SK-N-SH treated with all-trans-retinoic acid at 6 μM for 48 hours (cell line): Measurements from ENCODE around the gene FNDC11.

Source experiments
- ATAC-seq: fragments of 200-7000 bp; cut with Tn5 transposase; 3 replicates; pipeline ENCODE4 v1.9.1; 2020; ENCODE audit warnings: mild to moderate bottlenecking, moderate library complexity
- ARNTL ChIP-seq: fragments of 450-650 bp; formaldehyde crosslinking; IDR thresholded peaks from 2 replicates; pipeline ENCODE4 v1.5.0; 2020; ENCODE audit warnings: low read depth, mild to moderate bottlenecking, moderate library complexity, borderline replicate concordance
- BACH2 ChIP-seq: fragments of 250-450 bp; sonication (Bioruptor Pico); IDR thresholded peaks from 2 replicates; pipeline ENCODE4 v1.9.0; 2021; ENCODE audit warnings: mild to moderate bottlenecking, borderline replicate concordance
- CREB5 ChIP-seq: fragments of 250-450 bp; sonication (Bioruptor Pico); IDR thresholded peaks from 2 replicates; pipeline ENCODE4 v1.5.1; 2020; ENCODE audit warnings: low read depth, mild to moderate bottlenecking, moderate library complexity
- CSDC2 ChIP-seq: fragments of 250-450 bp; sonication (Bioruptor Pico); IDR thresholded peaks from 2 replicates; pipeline ENCODE4 v1.5.0; 2020; ENCODE audit warnings: mild to moderate bottlenecking, moderate library complexity
- CSRNP3 ChIP-seq: fragments of 250-450 bp; sonication (Bioruptor Pico); IDR thresholded peaks from 2 replicates; pipeline ENCODE4 v1.5.1; 2021; ENCODE audit warnings: mild to moderate bottlenecking, moderate library complexity
- ESRRG ChIP-seq: fragments of 250-450 bp; sonication (Bioruptor Pico); IDR thresholded peaks from 2 replicates; pipeline ENCODE4 v1.6.1; 2021; ENCODE audit warnings: mild to moderate bottlenecking
- GLIS3 ChIP-seq: fragments of 250-450 bp; sonication (Bioruptor Pico); IDR thresholded peaks from 2 replicates; pipeline ENCODE4 v1.5.0; 2020; ENCODE audit warnings: mild to moderate bottlenecking, moderate library complexity
- ISL1 ChIP-seq: fragments of 250-450 bp; sonication (Bioruptor Pico); IDR thresholded peaks from 2 replicates; pipeline ENCODE4 v2.1.2; 2022; ENCODE audit warnings: mild to moderate bottlenecking, moderate library complexity
- PATZ1 ChIP-seq: fragments of 250-450 bp; sonication (Bioruptor Pico); IDR thresholded peaks from 2 replicates; pipeline ENCODE4 v1.8.0; 2020; ENCODE audit warnings: mild to moderate bottlenecking, moderate library complexity, borderline replicate concordance
- POU6F1 ChIP-seq: fragments of 250-450 bp; sonication (Bioruptor Pico); IDR thresholded peaks from 2 replicates; pipeline ENCODE4 v1.8.0; 2021; ENCODE audit warnings: low read depth, mild to moderate bottlenecking, moderate library complexity, borderline replicate concordance
- PPARA ChIP-seq: fragments of 250-450 bp; sonication (Bioruptor Pico); IDR thresholded peaks from 2 replicates; pipeline ENCODE4 v1.5.0; 2020; ENCODE audit warnings: mild to moderate bottlenecking, borderline replicate concordance
- RARB ChIP-seq: fragments of 250-450 bp; sonication (Bioruptor Pico); IDR thresholded peaks from 2 replicates; pipeline ENCODE4 v1.8.0; 2021; ENCODE audit warnings: mild to moderate bottlenecking, moderate library complexity
- TCF4 ChIP-seq: fragments of 250-450 bp; sonication (Bioruptor Pico); IDR thresholded peaks from 2 replicates; pipeline ENCODE4 v1.8.0; 2021; ENCODE audit warnings: mild to moderate bottlenecking, moderate library complexity, borderline replicate concordance
- TOX ChIP-seq: fragments of 250-450 bp; sonication (Bioruptor Pico); IDR thresholded peaks from 2 replicates; pipeline ENCODE4 v1.8.0; 2021; ENCODE audit warnings: mild to moderate bottlenecking, moderate library complexity, borderline replicate concordance
- ZC3H10 ChIP-seq: fragments of 250-450 bp; sonication (Bioruptor Pico); IDR thresholded peaks from 2 replicates; pipeline ENCODE4 v1.5.1; 2021; ENCODE audit warnings: mild to moderate bottlenecking, moderate library complexity
- ZFP3 ChIP-seq: fragments of 250-450 bp; sonication (Bioruptor Pico); IDR thresholded peaks from 2 replicates; pipeline ENCODE4 v1.5.0; 2020; ENCODE audit warnings: mild to moderate bottlenecking, moderate library complexity
- ZFP30 ChIP-seq: fragments of 450-650 bp; formaldehyde crosslinking; IDR thresholded peaks from 2 replicates; pipeline ENCODE4 v1.5.0; 2022; ENCODE audit warnings: mild to moderate bottlenecking, moderate library complexity
- ZNF565 ChIP-seq: fragments of 450-650 bp; formaldehyde crosslinking; conservative IDR thresholded peaks from 2 replicates; pipeline ENCODE4 v1.5.0; 2020; ENCODE audit warnings: low read depth, mild to moderate bottlenecking, moderate library complexity
- ZNF70 ChIP-seq: fragments of 450-650 bp; formaldehyde crosslinking; IDR thresholded peaks from 2 replicates; pipeline ENCODE4 v1.5.0; 2020; ENCODE audit warnings: mild to moderate bottlenecking, moderate library complexity
- ZNF8 ChIP-seq: fragments of 450-650 bp; formaldehyde crosslinking; IDR thresholded peaks from 2 replicates; pipeline ENCODE4 v1.5.0; 2020; ENCODE audit warnings: mild to moderate bottlenecking, moderate library complexity

FNDC11 gene

GRCh38 chr20:63520504-63520933, 33.4 kb upstream of the FNDC11 start, which contains the start of gene PPDPF:
TSS of gene PPDPF (plus strand) at chr20:63520765. CDS start at chr20:63521309, 544 bp downstream.
- peak; percentile 74 for ATAC-seq
- TF ChIP-seq ZFP30 (CRISPR knock-in tag) (no peak), TOX (CRISPR knock-in tag) (no peak), TCF4 (CRISPR knock-in tag) (no peak)
- TF ChIP-seq, all 23 proteins: peak for 0

GRCh38 chr20:63520934-63521601, 32.9 kb upstream of the FNDC11 start:
- peak; percentile 52 for ATAC-seq
- 0 out of 2 replicates have a peak, but pooled peaks have one; percentile 21 for TF ChIP-seq GLIS3 (CRISPR knock-in tag)
- no peak for TF ChIP-seq TOX (CRISPR knock-in tag)

GRCh38 chr20:63521602-63522001, 32.4 kb upstream of the FNDC11 start:
- TF ChIP-seq ZNF565 (CRISPR knock-in tag) (no peak), PPARA (no peak), ZFP3 (CRISPR knock-in tag) (no peak), CSRNP3 (CRISPR knock-in tag) (no peak), ESRRG (no peak), CSDC2 (CRISPR knock-in tag) (no peak), ZNF70 (CRISPR knock-in tag) (no peak), GLIS3 (CRISPR knock-in tag) (no peak)
- ATAC-seq = no peak

GRCh38 chr20:63522091-63522868, 31.7 kb upstream of the FNDC11 start:
- no peak for ATAC-seq

GRCh38 chr20:63522981-63523611, 30.9 kb upstream of the FNDC11 start:
- TF ChIP-seq TOX (CRISPR knock-in tag) = no peak
- 0 out of 2 replicates have a peak, but pooled peaks have one; percentile 6 for TF ChIP-seq PATZ1
- TF ChIP-seq, all 23 proteins: peak for 1
- ATAC-seq = no peak

More at GRCh38 chr20:63522091-63522868, 31.7 kb upstream of the FNDC11 start:
- TF ChIP-seq CREB5 (CRISPR knock-in tag) = no peak
- no peak for TF ChIP-seq ESRRG
- no peak for TF ChIP-seq ISL1 (CRISPR knock-in tag)
- TF ChIP-seq GLIS3 (CRISPR knock-in tag) = no peak
- TF ChIP-seq RARB (CRISPR knock-in tag) = no peak
- no peak for TF ChIP-seq CSDC2 (CRISPR knock-in tag)
- TF ChIP-seq ZFP30 (CRISPR knock-in tag) = no peak
- no peak for TF ChIP-seq TCF4 (CRISPR knock-in tag)

GRCh38 chr20:63525185-63525584, 28.8 kb upstream of the FNDC11 start:
- no peak for TF ChIP-seq ISL1 (CRISPR knock-in tag)
- TF ChIP-seq ZFP3 (CRISPR knock-in tag) = no peak
- no peak for TF ChIP-seq PATZ1
- TF ChIP-seq ESRRG = no peak
- TF ChIP-seq ZNF565 (CRISPR knock-in tag) = no peak
- no peak for TF ChIP-seq ZNF8
- TF ChIP-seq ARNTL (CRISPR knock-in tag) = no peak
- no peak for TF ChIP-seq ZC3H10
- TF ChIP-seq BACH2 (CRISPR knock-in tag) = no peak
- TF ChIP-seq ZFP30 (CRISPR knock-in tag) = no peak
- TF ChIP-seq POU6F1 (CRISPR knock-in tag) = no peak
- no peak for TF ChIP-seq TOX (CRISPR knock-in tag)
- TF ChIP-seq ZNF70 (CRISPR knock-in tag) = no peak
- no peak for TF ChIP-seq CSDC2 (CRISPR knock-in tag)
- no peak for ATAC-seq
